ENCODE results near the gene LHFPL3.

The LHFPL3 gene

GRCh38 chr7:104852386-104852785 lies 524.0 kb downstream of the LHFPL3 start:
- no peak overlapping the region for H3K4me3 ChIP-seq (ENCODE audit: low read depth in 1 of 2, low read length in 2 of 2)
- TF ChIP-seq CTCF (IDR thresholded peaks at IDR 0.05; ENCODE audit: borderline replicate concordance, extremely low read depth, low read length, poor library complexity, severe bottlenecking) (no peak), EZH2 (IDR thresholded peaks at IDR 0.05; ENCODE audit: borderline replicate concordance, low read depth, low read length, severe bottlenecking) (no peak)
- no peak overlapping the region for H3K27ac ChIP-seq (ENCODE audit: low read length)
- H4K20me1 ChIP-seq (ENCODE audit: insufficient read depth, low read length), result peaks cover 2% of the 10 kb centered on the region; the same call in 1 of the 2 replicates
- H3K4me1 ChIP-seq (ENCODE audit: insufficient read depth, low read length), result peaks cover 2% of the 10 kb centered on the region; the same call in 1 of the 2 replicates
- ATAC-seq (ENCODE audit: insufficient read depth, low read depth) (no peak), DNase-seq (no peak)
- H3K9me3 ChIP-seq (ENCODE audit: insufficient read depth, low read length, severe bottlenecking), result no peaks in the 10 kb centered on the region
- peaks cover 4% of the 10 kb centered on the region for H3K27me3 ChIP-seq (ENCODE audit: insufficient read depth, low read length, poor library complexity)
- H3K9ac ChIP-seq (ENCODE audit: low read depth, low read length), result no peak overlapping the region
- H3K4me2 ChIP-seq (ENCODE audit: insufficient read depth, low read length), result no peak overlapping the region
- no peak overlapping the region for H2AFZ ChIP-seq (ENCODE audit: low read depth, low read length)
- no peaks in the 10 kb centered on the region for H3K79me2 ChIP-seq (ENCODE audit: insufficient read depth, low read length)
- no peaks in the 10 kb centered on the region for H3K36me3 ChIP-seq (ENCODE audit: insufficient read depth, low read length)

GRCh38 chr7:104855861-104856260 lies 527.5 kb downstream of the LHFPL3 start:
- Histone ChIP-seq H3K27me3 (ENCODE audit: insufficient read depth, low read length, poor library complexity) (peaks cover 9% of the 10 kb centered on the region), H3K9me3 (ENCODE audit: insufficient read depth, low read length, severe bottlenecking) (no peaks in the 10 kb centered on the region), H3K36me3 (ENCODE audit: insufficient read depth, low read length) (no peaks in the 10 kb centered on the region), H3K9ac (ENCODE audit: low read depth, low read length) (no peak overlapping the region), H3K79me2 (ENCODE audit: insufficient read depth, low read length) (no peaks in the 10 kb centered on the region), H3K4me2 (ENCODE audit: insufficient read depth, low read length) (no peak overlapping the region), H3K4me3 (ENCODE audit: low read depth in 1 of 2, low read length in 2 of 2) (no peak overlapping the region), H4K20me1 (ENCODE audit: insufficient read depth, low read length) (no peaks in the 10 kb centered on the region), H2AFZ (ENCODE audit: low read depth, low read length) (no peak overlapping the region), H3K4me1 (ENCODE audit: insufficient read depth, low read length) (peaks cover 11% of the 10 kb centered on the region), H3K27ac (ENCODE audit: low read length) (no peak overlapping the region)
- ATAC-seq (ENCODE audit: insufficient read depth, low read depth), result no peak
- TF ChIP-seq CTCF (IDR thresholded peaks at IDR 0.05; ENCODE audit: borderline replicate concordance, extremely low read depth, low read length, poor library complexity, severe bottlenecking) (no peak), EZH2 (IDR thresholded peaks at IDR 0.05; ENCODE audit: borderline replicate concordance, low read depth, low read length, severe bottlenecking) (no peak)
- no peak for DNase-seq

- 0 out of 3 replicates have a peak, but pooled peaks have one; percentile 45 for ATAC-seq (ENCODE audit: insufficient read depth, low read depth)
- H3K9ac ChIP-seq (ENCODE audit: low read depth, low read length), result no peak overlapping the region
Measured at GRCh38 chr7:104857458-104858425, 529.3 kb downstream of the LHFPL3 start.

More at GRCh38 chr7:104857458-104858425, 529.3 kb downstream of the LHFPL3 start:
- H3K79me2 ChIP-seq (ENCODE audit: insufficient read depth, low read length), result no peaks in the 10 kb centered on the region
- H3K4me2 ChIP-seq (ENCODE audit: insufficient read depth, low read length), result peak overlapping the region; percentile 47; the same call in 1 of the 2 replicates
- no peaks in the 10 kb centered on the region for H3K36me3 ChIP-seq (ENCODE audit: insufficient read depth, low read length)
- H3K27ac ChIP-seq (ENCODE audit: low read length), result no peak overlapping the region
- no peak overlapping the region for H3K4me3 ChIP-seq (ENCODE audit: low read depth in 1 of 2, low read length in 2 of 2)
- peaks cover 11% of the 10 kb centered on the region for H3K4me1 ChIP-seq (ENCODE audit: insufficient read depth, low read length)
- no peak for DNase-seq
- no peaks in the 10 kb centered on the region for H4K20me1 ChIP-seq (ENCODE audit: insufficient read depth, low read length)
- no peak for TF ChIP-seq CTCF (IDR thresholded peaks at IDR 0.05; ENCODE audit: borderline replicate concordance, extremely low read depth, low read length, poor library complexity, severe bottlenecking)
- TF ChIP-seq EZH2 (IDR thresholded peaks at IDR 0.05; ENCODE audit: borderline replicate concordance, low read depth, low read length, severe bottlenecking), result no peak
- peaks cover 5% of the 10 kb centered on the region for H3K27me3 ChIP-seq (ENCODE audit: insufficient read depth, low read length, poor library complexity)
- H3K9me3 ChIP-seq (ENCODE audit: insufficient read depth, low read length, severe bottlenecking), result no peaks in the 10 kb centered on the region
- no peak overlapping the region for H2AFZ ChIP-seq (ENCODE audit: low read depth, low read length)
